ENCODE results near the gene RHEBL1. TPM values are rescaled to one million over a fixed set of nuclear protein-coding genes. Genes with fewer than 3 reads are reported as not detected.
A peak's percentile ranks its signal among the peaks of the same experiment; 100 is the strongest.

Gene RHEBL1
- total and polyA plus RNA-seq, 9 donors: 1.2 to 3.4 (median 1.7) TPM

- H3K9me3 ChIP-seq (replicated peaks; ENCODE audit: control insufficient read depth, low read depth, low read length): no peaks in the 10 kb centered on the region
- H3K36me3 ChIP-seq (ENCODE audit: control insufficient read depth, insufficient read depth, low read length): no peaks in the 10 kb centered on the region
- H3K4me1 ChIP-seq (ENCODE audit: control insufficient read depth, insufficient read depth, low read length): peaks cover 60% of the 10 kb centered on the region
- DNase-seq: peak; percentile 62
- H3K27ac ChIP-seq (ENCODE audit: low read length): no peak overlapping the region
- peaks cover 71% of the 10 kb centered on the region for H3K27me3 ChIP-seq (ENCODE audit: control insufficient read depth, insufficient read depth, low read length)
- peak overlapping the region; percentile 36 for H3K4me3 ChIP-seq (ENCODE audit: low read length)
- under 1% methylated on average over 80 of the region's 88 CpGs for WGBS (ENCODE audit: insufficient coverage)
Measured at GRCh38 chr12:49089821-49090773, 20.3 kb upstream of the RHEBL1 start.

- Histone ChIP-seq H3K36me3 (ENCODE audit: control insufficient read depth, insufficient read depth, low read length) (no peaks in the 10 kb centered on the region), H3K4me1 (ENCODE audit: control insufficient read depth, insufficient read depth, low read length) (peaks cover 49% of the 10 kb centered on the region), H3K4me3 (ENCODE audit: low read length) (no peak overlapping the region), H3K27ac (ENCODE audit: low read length) (no peak overlapping the region), H3K27me3 (ENCODE audit: control insufficient read depth, insufficient read depth, low read length) (peaks cover 59% of the 10 kb centered on the region), H3K9me3 (replicated peaks; ENCODE audit: control insufficient read depth, low read depth, low read length) (no peaks in the 10 kb centered on the region)
- no peak for DNase-seq
- WGBS (ENCODE audit: insufficient coverage): 68% methylated on average over 4 of the region's 6 CpGs
Measured at GRCh38 chr12:49088932-49089330, 19.2 kb upstream of the RHEBL1 start.

GRCh38 chr12:49088150-49088931, 18.6 kb upstream of the RHEBL1 start:
- peaks cover 53% of the 10 kb centered on the region for H3K27me3 ChIP-seq (ENCODE audit: control insufficient read depth, insufficient read depth, low read length)
- peak overlapping the region; percentile 10 for H3K4me3 ChIP-seq (ENCODE audit: low read length)
- no peak overlapping the region for H3K27ac ChIP-seq (ENCODE audit: low read length)
- under 1% methylated on average over 14 of the region's 18 CpGs for WGBS (ENCODE audit: insufficient coverage)
- H3K36me3 ChIP-seq (ENCODE audit: control insufficient read depth, insufficient read depth, low read length): no peaks in the 10 kb centered on the region
- H3K9me3 ChIP-seq (replicated peaks; ENCODE audit: control insufficient read depth, low read depth, low read length): no peaks in the 10 kb centered on the region
- H3K4me1 ChIP-seq (ENCODE audit: control insufficient read depth, insufficient read depth, low read length): peaks cover 44% of the 10 kb centered on the region
- DNase-seq: peak; percentile 88

GRCh38 chr12:49086116-49086515, 16.3 kb upstream of the RHEBL1 start:
- H3K27me3 ChIP-seq (ENCODE audit: control insufficient read depth, insufficient read depth, low read length): peaks cover 31% of the 10 kb centered on the region
- no peaks in the 10 kb centered on the region for H3K9me3 ChIP-seq (replicated peaks; ENCODE audit: control insufficient read depth, low read depth, low read length)
- no peak overlapping the region for H3K4me3 ChIP-seq (ENCODE audit: low read length)
- DNase-seq: no peak
- no peaks in the 10 kb centered on the region for H3K36me3 ChIP-seq (ENCODE audit: control insufficient read depth, insufficient read depth, low read length)
- WGBS (ENCODE audit: insufficient coverage): 82% methylated on average over 1 of the region's 3 CpGs
- H3K27ac ChIP-seq (ENCODE audit: low read length): no peak overlapping the region
- H3K4me1 ChIP-seq (ENCODE audit: control insufficient read depth, insufficient read depth, low read length): peaks cover 29% of the 10 kb centered on the region

- no peak for DNase-seq
- no peak overlapping the region for H3K4me3 ChIP-seq (ENCODE audit: low read length)
- no peaks in the 10 kb centered on the region for H3K36me3 ChIP-seq (ENCODE audit: control insufficient read depth, insufficient read depth, low read length)
- no peak overlapping the region for H3K27ac ChIP-seq (ENCODE audit: low read length)
- H3K27me3 ChIP-seq (ENCODE audit: control insufficient read depth, insufficient read depth, low read length): peaks cover 14% of the 10 kb centered on the region
- no peaks in the 10 kb centered on the region for H3K9me3 ChIP-seq (replicated peaks; ENCODE audit: control insufficient read depth, low read depth, low read length)
- WGBS (ENCODE audit: insufficient coverage): no CpG with 5 or more reads among the region's 3 CpGs
- peaks cover 21% of the 10 kb centered on the region for H3K4me1 ChIP-seq (ENCODE audit: control insufficient read depth, insufficient read depth, low read length)
Measured at GRCh38 chr12:49084438-49084837, 14.7 kb upstream of the RHEBL1 start.

- H3K27ac ChIP-seq (ENCODE audit: low read length): peak overlapping the region; percentile 67
- peak; percentile 84 for DNase-seq
- WGBS (ENCODE audit: insufficient coverage): 78% methylated on average over 1 of the region's 1 CpG
Measured at GRCh38 chr12:49079793-49080192, 10.0 kb upstream of the RHEBL1 start.

GRCh38 chr12:49070971-49071370, 1.2 kb upstream of the RHEBL1 start:
- Histone ChIP-seq H3K4me1 (ENCODE audit: control insufficient read depth, insufficient read depth, low read length) (peaks cover 13% of the 10 kb centered on the region), H3K27me3 (ENCODE audit: control insufficient read depth, insufficient read depth, low read length) (no peaks in the 10 kb centered on the region), H3K9me3 (replicated peaks; ENCODE audit: control insufficient read depth, low read depth, low read length) (no peaks in the 10 kb centered on the region), H3K4me3 (ENCODE audit: low read length) (no peak overlapping the region), H3K36me3 (ENCODE audit: control insufficient read depth, insufficient read depth, low read length) (peaks cover 3% of the 10 kb centered on the region), H3K27ac (ENCODE audit: low read length) (no peak overlapping the region)
- WGBS (ENCODE audit: insufficient coverage): no CpG with 5 or more reads among the region's 11 CpGs
- DNase-seq: no peak

More at GRCh38 chr12:49079793-49080192, 10.0 kb upstream of the RHEBL1 start:
- H3K4me3 ChIP-seq (ENCODE audit: low read length): no peak overlapping the region
- no peaks in the 10 kb centered on the region for H3K27me3 ChIP-seq (ENCODE audit: control insufficient read depth, insufficient read depth, low read length)
- H3K4me1 ChIP-seq (ENCODE audit: control insufficient read depth, insufficient read depth, low read length): peaks cover 8% of the 10 kb centered on the region
- no peaks in the 10 kb centered on the region for H3K36me3 ChIP-seq (ENCODE audit: control insufficient read depth, insufficient read depth, low read length)
- no peaks in the 10 kb centered on the region for H3K9me3 ChIP-seq (replicated peaks; ENCODE audit: control insufficient read depth, low read depth, low read length)

- WGBS (ENCODE audit: insufficient coverage): under 1% methylated on average over 15 of the region's 21 CpGs
- Histone ChIP-seq H3K4me3 (ENCODE audit: low read length) (peak overlapping the region; percentile 90), H3K4me1 (ENCODE audit: control insufficient read depth, insufficient read depth, low read length) (peaks cover 13% of the 10 kb centered on the region), H3K9me3 (replicated peaks; ENCODE audit: control insufficient read depth, low read depth, low read length) (no peaks in the 10 kb centered on the region), H3K27ac (ENCODE audit: low read length) (peak overlapping the region; percentile 80), H3K36me3 (ENCODE audit: control insufficient read depth, insufficient read depth, low read length) (peaks cover 8% of the 10 kb centered on the region), H3K27me3 (ENCODE audit: control insufficient read depth, insufficient read depth, low read length) (no peaks in the 10 kb centered on the region)
- DNase-seq: no peak
Measured at GRCh38 chr12:49068879-49069506, 786 bp downstream of the RHEBL1 start.

GRCh38 chr12:49066120-49066519, 3.7 kb downstream of the RHEBL1 start:
- 73% methylated on average over 4 of the region's 4 CpGs for WGBS (ENCODE audit: insufficient coverage)
- no peaks in the 10 kb centered on the region for H3K27me3 ChIP-seq (ENCODE audit: control insufficient read depth, insufficient read depth, low read length)
- DNase-seq: no peak
- H3K36me3 ChIP-seq (ENCODE audit: control insufficient read depth, insufficient read depth, low read length): peaks cover 8% of the 10 kb centered on the region
- H3K4me3 ChIP-seq (ENCODE audit: low read length): no peak overlapping the region
- peaks cover 16% of the 10 kb centered on the region for H3K4me1 ChIP-seq (ENCODE audit: control insufficient read depth, insufficient read depth, low read length)
- H3K27ac ChIP-seq (ENCODE audit: low read length): no peak overlapping the region
- H3K9me3 ChIP-seq (replicated peaks; ENCODE audit: control insufficient read depth, low read depth, low read length): no peaks in the 10 kb centered on the region

GRCh38 chr12:49064767-49065152, 5.0 kb downstream of the RHEBL1 start:
- no peak overlapping the region for H3K27ac ChIP-seq (ENCODE audit: low read length)
- WGBS (ENCODE audit: insufficient coverage): 50% methylated on average over 1 of the region's 5 CpGs
- H3K9me3 ChIP-seq (replicated peaks; ENCODE audit: control insufficient read depth, low read depth, low read length): no peaks in the 10 kb centered on the region
- peaks cover 8% of the 10 kb centered on the region for H3K36me3 ChIP-seq (ENCODE audit: control insufficient read depth, insufficient read depth, low read length)
- peaks cover 12% of the 10 kb centered on the region for H3K4me1 ChIP-seq (ENCODE audit: control insufficient read depth, insufficient read depth, low read length)
- no peak for DNase-seq
- no peak overlapping the region for H3K4me3 ChIP-seq (ENCODE audit: low read length)
- H3K27me3 ChIP-seq (ENCODE audit: control insufficient read depth, insufficient read depth, low read length): no peaks in the 10 kb centered on the region

Data from muscle of leg (tissue), 11 donors.